CD14-positive monocyte (primary cell): ENCODE results near the gene UHRF1. TPM values are rescaled to one million over a fixed set of nuclear protein-coding genes. Genes with fewer than 3 reads are reported as not detected.
"Not testable (repeated sequence)": the region's sequence is repeated elsewhere in the genome, so short reads cannot be mapped to it uniquely, and the experiment has no call there.

Experiments used
- DNase-seq, 3 donors: peaks; one replicate each; pipeline ENCODE4 v3.0.0-alpha.2; 2011 to 2022
- H2AFZ ChIP-seq: 2 replicates; pipeline ENCODE4 v1.6.0; 2012; ENCODE audit warnings: mild to moderate bottlenecking, low read depth, low read length, inconsistent platforms; ENCODE audit not compliant: insufficient read depth, poor library complexity, severe bottlenecking
- H3K27ac ChIP-seq, 2 donors: 1 replicate in 1 of 2; 2 replicates in 1 of 2; pipeline ENCODE4 v1.5.1; 2012 to 2013; ENCODE audit warnings: low read length in 2 of 2, control low read depth in 1 of 2, inconsistent platforms in 1 of 2, low read depth in 1 of 2, mild to moderate bottlenecking in 1 of 2
- H3K27me3 ChIP-seq, 2 donors: one replicate each; pipeline versions ENCODE4 v1.6.0 to v1.6.1; 2011 to 2013; ENCODE audit warnings: low read length in 2 of 2; ENCODE audit not compliant: control insufficient read depth in 2 of 2, insufficient read depth in 2 of 2
- H3K36me3 ChIP-seq, 2 donors: replicated peaks in 1 of 2; 1 replicate in 1 of 2; 2 replicates in 1 of 2; pipeline versions ENCODE4 v1.5.1 to v1.6.1; 2012 to 2013; ENCODE audit warnings: low read length in 2 of 2, control low read depth in 1 of 2, inconsistent platforms in 1 of 2, mild to moderate bottlenecking in 1 of 2; ENCODE audit not compliant: insufficient read depth in 2 of 2, control insufficient read depth in 1 of 2
- H3K4me1 ChIP-seq, 2 donors: 1 replicate in 1 of 2; 2 replicates in 1 of 2; pipeline versions ENCODE4 v1.5.1 to v1.6.1; 2012 to 2013; ENCODE audit warnings: low read length in 2 of 2, control low read depth in 1 of 2, inconsistent platforms in 1 of 2, mild to moderate bottlenecking in 1 of 2, moderate library complexity in 1 of 2; ENCODE audit not compliant: insufficient read depth in 2 of 2, control insufficient read depth in 1 of 2
- H3K4me2 ChIP-seq: replicated peaks from 2 replicates; pipeline ENCODE3; 2012; ENCODE audit warnings: low read length, moderate library complexity, mild to moderate bottlenecking; ENCODE audit not compliant: poor library complexity, severe bottlenecking; ENCODE audit errors: extremely low read depth
- H3K4me3 ChIP-seq, 3 experiments: fragments of 200-600 bp in 1 of 3; sonication (generic) in 1 of 3; replicated peaks in 1 of 3; 1 replicate in 2 of 3; 2 replicates in 1 of 3; pipeline ENCODE4 v1.5.1; 2011 to 2013; ENCODE audit warnings: low read length in 3 of 3, mild to moderate bottlenecking in 3 of 3, control low read depth in 2 of 3, low read depth in 2 of 3, inconsistent platforms in 1 of 3, moderate library complexity in 1 of 3
- H3K79me2 ChIP-seq: 2 replicates; pipeline ENCODE4 v1.6.0; 2012; ENCODE audit warnings: mild to moderate bottlenecking, control low read depth, inconsistent platforms, low read length, moderate library complexity; ENCODE audit not compliant: insufficient read depth
- H3K9ac ChIP-seq: 2 replicates; pipeline ENCODE4 v1.6.0; 2017; ENCODE audit warnings: low read length, mild to moderate bottlenecking; ENCODE audit not compliant: insufficient read depth, poor library complexity, severe bottlenecking
- H3K9me3 ChIP-seq, 2 donors: replicated peaks in 1 of 2; 1 replicate in 1 of 2; 2 replicates in 1 of 2; pipeline versions ENCODE4 v1.5.1 to v1.6.1; 2012 to 2013; ENCODE audit warnings: low read length in 2 of 2, control low read depth in 1 of 2; ENCODE audit not compliant: control insufficient read depth in 1 of 2, insufficient read depth in 1 of 2
- H4K20me1 ChIP-seq: 2 replicates; pipeline ENCODE4 v1.6.0; 2012; ENCODE audit warnings: mild to moderate bottlenecking, low read length, control low read depth, moderate library complexity; ENCODE audit not compliant: insufficient read depth
- H3K27ac Mint-ChIP-seq, 7 donors: one replicate each; pipeline ENCODE4 v1.8.0; 2020; ENCODE audit warnings: mild to moderate bottlenecking in 7 of 7, mixed read lengths in 7 of 7, moderate library complexity in 6 of 7, inconsistent platforms in 2 of 7
- H3K27me3 Mint-ChIP-seq, 3 donors: one replicate each; pipeline ENCODE4 v1.8.0; 2021 to 2022; ENCODE audit warnings: low read depth in 3 of 3, mild to moderate bottlenecking in 3 of 3, mixed read lengths in 3 of 3, moderate library complexity in 3 of 3, inconsistent platforms in 1 of 3
- H3K36me3 Mint-ChIP-seq, 2 donors: one replicate each; pipeline ENCODE4 v1.8.0; 2020; ENCODE audit warnings: mixed read lengths in 2 of 2, inconsistent platforms in 1 of 2, mild to moderate bottlenecking in 1 of 2
- H3K4me1 Mint-ChIP-seq: one replicate; pipeline ENCODE4 v1.8.0; 2020; ENCODE audit warnings: mild to moderate bottlenecking, mixed read lengths
- H3K4me3 Mint-ChIP-seq, 2 donors: one replicate each; pipeline ENCODE4 v1.8.0; 2020; ENCODE audit warnings: mild to moderate bottlenecking in 2 of 2, mixed read lengths in 2 of 2, moderate library complexity in 1 of 2
- H3K9me3 Mint-ChIP-seq, 7 donors: one replicate each; pipeline ENCODE4 v1.8.0; 2020 to 2022; ENCODE audit warnings: mixed read lengths in 7 of 7, mild to moderate bottlenecking in 6 of 7, moderate library complexity in 6 of 7, inconsistent platforms in 2 of 7
- WGBS: methylation state at CpG from one replicate; pipeline ENCODE4 v1.1.5; 2013; ENCODE audit warnings: missing lambda C conversion rate; ENCODE audit not compliant: insufficient coverage; 5-methylcytosine and 5-hydroxymethylcytosine counted together
- intact Hi-C, 2 donors: fragments of 100-400 bp; cut with micrococcal nuclease; formaldehyde crosslinking; loops; one replicate each; pipeline versions ENCODE4 v1.15.0 to v1.15.1; 2023
- polyA plus RNA-seq, 3 donors: library from polyadenylated mRNA; depleted of rRNA in 1 of 3; unstranded in 2 of 3; stranded (reverse) in 1 of 3; fragments of 300-500 nt in 2 of 3; fragments of >200 nt in 1 of 3; fragmentation: Illumina TruSeq in 2 of 3; gene quantifications; 1 replicate in 2 of 3; 2 replicates in 1 of 3; pipeline ENCODE4 v1.2.3, GENCODE V29; 2012 to 2021
- TF ChIP-seq, protein P1 (sequence below): fragments of 200-600 bp; IDR thresholded peaks from one replicate; pipeline ENCODE4 v1.8.0; 2022; ENCODE audit warnings: antibody characterized with exemption, mild to moderate bottlenecking

The UHRF1 gene
- polyA plus RNA-seq, 3 donors: 0.06 to 0.77 (median 0.63) TPM

DNA sequence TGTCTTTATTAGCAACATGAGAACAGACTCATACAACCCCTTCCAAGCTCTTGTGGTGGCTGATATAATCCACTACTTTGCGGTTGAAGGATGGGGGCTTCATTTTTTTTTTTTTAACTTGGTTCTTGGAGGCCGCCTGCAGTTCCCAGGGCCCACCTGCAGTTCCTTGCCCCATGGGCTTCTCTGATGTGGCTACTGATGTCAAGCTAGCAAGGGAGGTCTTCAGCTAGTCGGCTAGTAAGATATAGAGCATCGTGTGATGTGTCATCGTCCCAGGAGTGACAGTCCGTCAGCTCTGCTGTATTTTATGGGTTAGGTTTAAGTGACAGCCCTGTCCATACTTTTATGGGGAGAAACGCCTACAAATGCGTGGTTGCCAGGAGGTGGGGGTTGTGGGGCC is 26.1 kb downstream of the UHRF1 start:
- 100% methylated on average over 4 of the region's 8 CpGs for WGBS
- Mint-ChIP-seq H3K9me3 (peaks cover 0 to 1% (median 0%) of the 10 kb centered on the region in 7 donors), H3K4me3 (no peak overlapping the region), H3K36me3 (peaks cover 56 to 93% of the 10 kb centered on the region in 2 donors), H3K4me1 (peaks cover 3% of the 10 kb centered on the region), H3K27ac (peak overlapping the region in 5 of 7 donors; percentile 31 to 74 (median 61)), H3K27me3 (no peaks in the 10 kb centered on the region)
- DNase-seq: no peak
- no peak overlapping the region for H3K4me3 ChIP-seq
- no peak overlapping the region for H2AFZ ChIP-seq
- H4K20me1 ChIP-seq: no peaks in the 10 kb centered on the region
- H3K27ac ChIP-seq: no peak overlapping the region
- H3K9me3 ChIP-seq: no peaks in the 10 kb centered on the region
- H3K36me3 ChIP-seq: peaks cover 30 to 72% of the 10 kb centered on the region in 2 donors
- TF ChIP-seq, protein P1, sequence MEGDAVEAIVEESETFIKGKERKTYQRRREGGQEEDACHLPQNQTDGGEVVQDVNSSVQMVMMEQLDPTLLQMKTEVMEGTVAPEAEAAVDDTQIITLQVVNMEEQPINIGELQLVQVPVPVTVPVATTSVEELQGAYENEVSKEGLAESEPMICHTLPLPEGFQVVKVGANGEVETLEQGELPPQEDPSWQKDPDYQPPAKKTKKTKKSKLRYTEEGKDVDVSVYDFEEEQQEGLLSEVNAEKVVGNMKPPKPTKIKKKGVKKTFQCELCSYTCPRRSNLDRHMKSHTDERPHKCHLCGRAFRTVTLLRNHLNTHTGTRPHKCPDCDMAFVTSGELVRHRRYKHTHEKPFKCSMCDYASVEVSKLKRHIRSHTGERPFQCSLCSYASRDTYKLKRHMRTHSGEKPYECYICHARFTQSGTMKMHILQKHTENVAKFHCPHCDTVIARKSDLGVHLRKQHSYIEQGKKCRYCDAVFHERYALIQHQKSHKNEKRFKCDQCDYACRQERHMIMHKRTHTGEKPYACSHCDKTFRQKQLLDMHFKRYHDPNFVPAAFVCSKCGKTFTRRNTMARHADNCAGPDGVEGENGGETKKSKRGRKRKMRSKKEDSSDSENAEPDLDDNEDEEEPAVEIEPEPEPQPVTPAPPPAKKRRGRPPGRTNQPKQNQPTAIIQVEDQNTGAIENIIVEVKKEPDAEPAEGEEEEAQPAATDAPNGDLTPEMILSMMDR: no peak
- H3K4me2 ChIP-seq: no peak overlapping the region
- H3K79me2 ChIP-seq: peaks cover 83% of the 10 kb centered on the region
- no peak overlapping the region for H3K9ac ChIP-seq
- no peaks in the 10 kb centered on the region for H3K27me3 ChIP-seq
- H3K4me1 ChIP-seq: no peaks in the 10 kb centered on the region
- intact Hi-C loops: no loop called here

DNA sequence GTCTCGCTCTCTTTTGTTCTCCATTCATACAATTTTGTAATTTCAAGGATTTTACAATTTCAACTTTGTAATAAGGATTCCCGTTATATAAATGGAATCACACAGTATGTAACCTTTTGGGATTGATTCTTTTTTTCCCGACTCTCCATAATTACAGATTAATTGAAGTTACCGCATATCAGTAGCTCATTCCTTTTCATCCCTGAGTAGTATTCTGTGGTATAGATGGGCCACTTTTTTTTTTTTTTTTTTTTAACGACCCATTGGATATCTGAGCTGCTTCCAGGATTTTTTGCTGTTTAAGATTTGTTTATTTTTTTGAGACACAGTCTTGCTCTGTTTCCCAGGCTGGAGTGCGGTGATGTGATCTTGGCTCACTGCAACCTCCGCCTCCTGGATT is 27.8 kb downstream of the UHRF1 start:
- Mint-ChIP-seq H3K9me3 (peaks cover 0 to 1% (median 0%) of the 10 kb centered on the region in 7 donors), H3K36me3 (peaks cover 49 to 87% of the 10 kb centered on the region in 2 donors), H3K27ac (peak overlapping the region in 1 of 7 donors; percentile 7), H3K4me3 (no peak overlapping the region), H3K4me1 (peaks cover 3% of the 10 kb centered on the region), H3K27me3 (no peaks in the 10 kb centered on the region)
- Histone ChIP-seq H3K27me3 (no peaks in the 10 kb centered on the region), H2AFZ (no peak overlapping the region), H4K20me1 (no peaks in the 10 kb centered on the region), H3K9ac (no peak overlapping the region), H3K36me3 (peaks cover 27 to 70% of the 10 kb centered on the region in 2 donors), H3K9me3 (no peaks in the 10 kb centered on the region), H3K27ac (no peak overlapping the region), H3K4me3 (no peak overlapping the region), H3K79me2 (peaks cover 89% of the 10 kb centered on the region), H3K4me2 (no peak overlapping the region), H3K4me1 (no peaks in the 10 kb centered on the region)
- TF ChIP-seq, protein P1: no peak
- no peak for DNase-seq
- WGBS: 100% methylated on average over 2 of the region's 7 CpGs
- intact Hi-C loops: no loop called here

DNA sequence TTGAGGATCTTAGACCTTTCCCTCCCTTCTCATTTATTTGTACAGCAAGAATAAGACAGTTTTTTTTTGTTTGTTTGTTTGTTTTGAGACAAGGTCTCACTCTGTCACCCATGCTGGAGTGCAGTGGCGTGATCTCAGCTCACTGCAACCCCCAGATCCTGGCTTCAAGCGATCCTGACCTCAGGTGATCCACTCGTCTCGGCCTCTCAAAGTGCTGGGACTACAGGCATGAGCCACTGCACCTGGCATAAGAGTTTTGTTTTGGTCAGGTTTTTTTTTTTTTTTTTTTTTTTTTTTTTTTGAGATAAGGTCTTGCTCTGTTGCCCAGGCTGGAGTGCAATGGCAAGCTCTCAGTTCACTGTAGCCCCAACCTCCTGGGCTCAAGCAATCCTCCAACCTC is 29.2 kb downstream of the UHRF1 start:
- H3K4me2 ChIP-seq, H3K27me3 ChIP-seq, H3K27ac ChIP-seq, H3K9ac ChIP-seq, intact Hi-C loops, H3K4me1 Mint-ChIP-seq, H3K9me3 ChIP-seq, DNase-seq, H3K4me3 ChIP-seq, H3K27me3 Mint-ChIP-seq, H4K20me1 ChIP-seq, H3K9me3 Mint-ChIP-seq, H3K4me3 Mint-ChIP-seq, H3K4me1 ChIP-seq, H2AFZ ChIP-seq: not testable (repeated sequence)
- Mint-ChIP-seq H3K36me3 (peaks cover 48 to 85% of the 10 kb centered on the region in 2 donors), H3K27ac (peak overlapping the region in 3 of 7 donors; percentile 9 to 56 (median 52))
- WGBS: 100% methylated on average over 1 of the region's 4 CpGs
- peaks cover 26 to 69% of the 10 kb centered on the region in 2 donors for H3K36me3 ChIP-seq
- peaks cover 78% of the 10 kb centered on the region for H3K79me2 ChIP-seq
